NCI-H82 treated with DMSO at 0.1 percent for 48 hours (cell line): Measurements from ENCODE around the gene PPIP5K1.
"Not testable (repeated sequence)": the region's sequence is repeated elsewhere in the genome, so short reads cannot be mapped to it uniquely, and the experiment has no call there.

Experiments used
- DNase-seq: peaks from one replicate; lab custom pipeline; 2025; ENCODE audit not compliant: unreplicated experiment; lab: John Stamatoyannopoulos, UW

The PPIP5K1 gene

DNA sequence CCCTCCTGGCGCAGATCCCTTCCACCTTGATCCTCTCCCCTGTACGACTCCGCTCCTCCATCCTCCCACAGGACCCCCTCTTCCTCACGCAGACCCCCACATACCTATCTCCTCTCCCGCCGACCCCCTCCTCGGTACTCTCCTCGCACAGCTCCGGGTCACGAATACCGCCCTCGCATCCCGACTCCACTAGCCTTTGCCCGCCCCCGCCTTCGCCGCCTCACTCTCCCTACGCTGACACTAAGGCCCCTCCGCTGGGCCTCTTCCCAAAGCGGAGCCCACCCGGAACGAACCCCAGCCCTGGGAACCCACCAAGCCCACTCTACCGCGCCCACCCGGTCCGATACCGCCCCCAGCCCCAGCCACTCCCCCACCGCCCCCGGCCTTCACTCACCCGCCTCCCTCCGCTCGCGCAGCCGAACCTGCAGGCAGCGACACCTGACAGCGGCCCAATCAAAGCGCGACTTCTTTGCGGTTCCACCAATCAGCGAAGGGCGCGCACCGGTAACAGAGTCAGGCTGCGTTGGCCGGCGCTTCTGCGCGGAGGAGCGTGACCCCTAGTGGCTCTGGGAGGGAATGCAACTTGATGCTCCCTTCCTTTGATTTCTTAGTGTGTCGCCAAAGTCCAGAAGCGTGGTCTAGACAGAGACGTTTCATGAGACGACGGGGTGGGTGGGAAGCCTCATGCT, at the start of gene PPIP5K1:
Gene PPIP5K1 (minus strand): TSS at position 431 of the 689 bp plus-strand sequence. CDS start 5,704 bp downstream, outside the sequence.
- not testable (repeated sequence) for DNase-seq

DNA sequence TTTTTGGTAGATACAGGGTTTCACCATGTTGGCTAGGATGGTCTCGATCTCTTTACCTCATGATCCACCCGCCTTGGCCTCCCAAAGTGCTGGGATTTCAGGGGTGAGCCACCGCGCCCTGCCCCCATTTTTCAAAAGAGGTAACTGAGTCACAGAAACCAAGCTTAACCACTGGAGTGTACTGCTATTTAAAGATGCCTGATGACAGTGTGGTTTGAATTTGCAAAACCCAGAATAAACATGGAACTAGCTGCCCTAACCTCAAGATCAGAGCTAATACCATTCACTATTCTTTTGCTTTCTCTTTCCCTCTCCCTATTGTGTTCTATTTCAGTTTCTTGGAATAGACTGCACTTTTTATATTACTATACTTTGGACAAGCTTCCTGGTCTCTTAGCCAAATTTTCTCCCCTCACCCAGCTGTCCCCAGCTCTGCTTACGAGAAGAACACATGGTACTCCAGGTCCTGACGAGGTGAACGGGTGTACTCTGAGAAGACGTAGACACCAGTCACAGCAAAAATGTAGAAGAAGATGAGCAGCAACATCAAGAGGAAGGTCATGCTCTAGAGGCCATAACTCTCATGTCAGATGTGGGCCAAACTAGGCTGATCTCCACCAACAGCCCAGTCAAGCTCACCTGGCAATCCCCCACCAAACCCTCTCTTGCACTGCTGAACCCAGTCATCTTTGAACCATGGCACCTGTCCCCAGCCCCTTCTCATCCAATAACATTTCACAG, 48.6 kb upstream of the PPIP5K1 start:
- not testable (repeated sequence) for DNase-seq

DNA sequence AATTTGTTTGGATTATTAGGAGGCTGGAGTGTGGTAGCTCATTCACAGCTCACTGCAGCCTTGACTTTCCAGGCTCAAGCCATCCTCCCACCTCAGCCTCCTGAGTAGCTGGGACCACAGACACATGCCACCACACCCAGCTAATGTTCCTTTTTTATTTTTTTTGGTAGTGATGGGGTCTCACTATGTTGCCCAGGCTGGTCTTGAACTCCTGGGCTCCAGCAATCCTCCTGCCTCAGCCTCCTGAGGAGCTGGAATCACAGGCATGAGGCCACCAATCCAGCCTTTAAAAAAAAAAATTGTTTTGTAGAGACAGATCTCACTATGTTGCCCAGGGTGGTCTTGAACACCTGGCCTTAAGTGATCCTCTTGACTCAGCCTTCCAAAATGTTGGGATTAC, 36.9 kb upstream of the PPIP5K1 start:
- not testable (repeated sequence) for DNase-seq

DNA sequence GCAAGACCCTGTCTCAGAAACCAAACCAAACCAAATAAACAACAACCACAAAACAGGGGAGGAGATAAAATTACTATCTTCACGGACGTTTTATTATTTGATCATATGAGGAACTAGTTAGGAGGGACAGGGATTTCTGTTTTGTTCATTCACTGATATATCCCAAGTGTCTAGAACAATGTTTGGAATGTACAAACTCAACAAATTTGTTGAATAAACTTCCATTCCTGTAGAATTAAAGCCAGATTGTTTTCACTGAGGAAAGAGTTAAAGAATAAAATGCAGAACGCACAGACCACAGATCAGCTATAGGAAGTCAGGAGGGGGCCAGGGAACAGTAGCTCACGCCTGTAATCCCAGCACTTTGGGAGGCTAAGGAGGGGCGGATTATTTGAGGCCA, 35.1 kb upstream of the PPIP5K1 start:
- no peak for DNase-seq

DNA sequence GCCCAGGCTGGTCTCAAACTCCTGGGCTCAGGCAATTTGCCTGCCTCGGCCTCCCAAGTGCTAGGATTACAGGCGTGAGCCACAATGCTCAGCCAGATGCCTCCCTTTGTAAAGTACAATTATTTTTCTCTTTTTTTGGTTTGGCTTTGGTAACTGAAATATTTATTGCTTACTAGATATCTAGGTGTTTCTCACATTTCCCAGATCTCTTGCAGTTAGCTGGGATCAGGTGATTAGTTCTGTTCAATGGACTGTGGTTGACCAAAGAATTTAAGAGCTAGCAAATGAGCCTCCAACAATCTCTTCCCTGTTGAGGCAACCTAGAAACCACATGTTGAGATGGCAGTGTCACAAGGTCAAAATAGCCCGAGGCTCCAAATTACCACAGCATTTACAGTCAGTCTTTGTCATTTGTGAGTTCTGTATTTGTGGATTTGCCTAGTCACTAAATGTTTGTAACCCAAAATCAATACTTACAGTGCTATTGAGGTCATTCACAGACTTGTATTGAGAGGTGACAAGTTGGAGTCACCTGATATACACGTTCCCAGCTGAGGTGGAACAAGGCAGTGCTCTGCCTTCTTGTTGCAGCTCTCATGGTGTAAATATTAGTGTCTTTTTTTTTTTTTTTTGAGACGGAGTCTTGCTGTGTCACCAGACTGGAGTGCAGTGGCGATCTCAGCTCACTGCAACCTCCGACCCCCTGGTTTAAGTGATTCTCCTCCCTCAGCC, 32.2 kb upstream of the PPIP5K1 start:
- DNase-seq = not testable (repeated sequence)

DNA sequence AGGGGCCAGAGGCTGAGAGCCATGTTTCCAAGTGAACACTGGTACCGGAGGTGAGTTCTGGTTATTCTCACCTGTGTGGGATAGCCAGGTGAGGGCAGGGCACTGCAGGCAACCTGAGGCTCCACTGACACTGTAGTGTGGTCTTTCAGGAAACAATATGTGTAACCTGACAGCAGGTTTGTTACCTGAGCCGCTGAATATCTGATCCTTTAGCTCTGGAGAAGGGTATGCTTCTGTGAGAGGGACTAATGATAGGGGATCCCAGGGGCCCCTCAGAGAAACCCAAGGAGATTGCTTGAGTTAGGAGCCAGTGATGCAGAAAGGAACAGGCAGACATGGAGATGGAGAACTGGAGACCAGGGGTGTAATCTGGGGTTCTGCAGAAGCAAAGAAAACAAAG, 28.7 kb upstream of the PPIP5K1 start, which contains the start of gene STRC:
Gene STRC (minus strand): TSS at position 101 of the 400 bp plus-strand sequence. CDS start 78 bp downstream, at position 23.
- not testable (repeated sequence) for DNase-seq

DNA sequence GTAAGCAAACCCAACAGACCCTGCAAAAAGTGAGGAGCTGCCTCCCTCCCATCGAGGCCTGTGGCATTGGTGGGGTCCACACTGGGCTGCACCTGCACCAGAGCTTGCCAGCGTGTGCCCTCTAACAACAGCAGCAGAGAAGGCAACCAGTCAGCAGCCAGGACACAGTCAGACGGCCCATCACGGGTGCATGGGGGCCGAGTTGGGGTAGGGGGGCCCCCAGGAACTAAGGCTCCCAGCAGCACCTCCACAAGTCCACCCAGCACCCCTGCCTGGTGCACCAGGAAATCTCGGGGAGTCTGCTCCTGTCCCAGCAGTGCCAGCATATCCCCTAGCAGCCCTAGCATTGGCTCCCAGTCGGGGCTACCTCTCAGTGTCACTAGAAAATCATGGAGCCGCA, 27.7 kb upstream of the PPIP5K1 start:
- not testable (repeated sequence) for DNase-seq

DNA sequence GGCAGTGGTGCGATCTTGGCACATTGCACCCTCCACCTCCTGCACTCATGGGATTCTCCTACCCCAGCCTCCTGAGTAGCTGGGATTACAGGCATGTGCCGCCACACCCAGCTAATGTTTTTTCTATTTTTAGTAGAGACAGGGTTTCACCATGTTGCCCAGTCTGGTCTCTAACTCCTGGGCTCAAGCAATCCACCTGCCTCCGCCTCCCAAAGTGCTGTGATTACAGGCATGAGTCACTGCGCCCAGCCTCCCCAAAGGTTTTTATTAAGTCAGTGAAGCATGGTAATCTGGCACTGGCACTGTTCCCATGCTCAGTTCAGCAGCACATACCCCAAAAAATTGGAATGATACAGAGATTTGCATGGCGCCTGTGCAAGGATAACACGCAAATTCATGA, 12.2 kb upstream of the PPIP5K1 start:
- not testable (repeated sequence) for DNase-seq

DNA sequence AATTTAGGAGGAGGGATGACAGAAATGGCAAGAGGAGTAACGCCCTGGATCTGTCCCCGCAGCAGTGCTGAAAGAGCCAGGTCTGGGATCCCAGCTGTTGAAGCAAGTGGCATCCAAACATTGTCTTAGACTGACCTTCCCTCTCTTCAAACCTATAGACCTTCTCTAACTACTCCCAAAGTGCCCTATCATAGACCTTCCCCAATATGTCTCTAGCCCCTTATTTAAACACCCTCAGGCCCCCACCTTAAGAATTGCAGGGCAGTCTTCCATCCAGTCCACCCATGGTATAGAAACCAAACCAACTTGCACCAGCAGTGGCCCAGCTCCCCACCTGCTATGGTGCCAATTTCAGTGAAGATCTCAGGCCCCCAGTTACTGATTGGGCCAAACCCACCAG, 10.2 kb upstream of the PPIP5K1 start:
- DNase-seq = not testable (repeated sequence)

DNA sequence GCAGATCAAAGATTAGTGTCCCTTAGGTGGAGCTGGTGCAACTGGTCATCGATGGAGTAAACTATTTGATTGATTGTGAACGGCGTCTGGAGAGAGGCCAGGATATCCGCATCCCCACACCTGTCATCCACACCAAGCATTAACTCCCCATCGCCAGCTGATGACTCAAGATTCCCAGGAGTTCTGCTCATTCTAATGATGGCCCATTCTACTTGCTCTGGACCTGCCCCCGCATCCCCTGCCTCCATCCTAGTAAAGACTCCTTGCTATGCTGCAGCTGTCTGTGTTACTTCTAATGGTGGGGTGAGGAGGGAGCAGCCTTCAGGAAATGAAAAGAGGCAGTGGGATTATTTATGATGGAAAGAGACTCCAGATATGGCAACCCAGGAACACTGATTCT, 9.1 kb upstream of the PPIP5K1 start:
- DNase-seq = not testable (repeated sequence)

DNA sequence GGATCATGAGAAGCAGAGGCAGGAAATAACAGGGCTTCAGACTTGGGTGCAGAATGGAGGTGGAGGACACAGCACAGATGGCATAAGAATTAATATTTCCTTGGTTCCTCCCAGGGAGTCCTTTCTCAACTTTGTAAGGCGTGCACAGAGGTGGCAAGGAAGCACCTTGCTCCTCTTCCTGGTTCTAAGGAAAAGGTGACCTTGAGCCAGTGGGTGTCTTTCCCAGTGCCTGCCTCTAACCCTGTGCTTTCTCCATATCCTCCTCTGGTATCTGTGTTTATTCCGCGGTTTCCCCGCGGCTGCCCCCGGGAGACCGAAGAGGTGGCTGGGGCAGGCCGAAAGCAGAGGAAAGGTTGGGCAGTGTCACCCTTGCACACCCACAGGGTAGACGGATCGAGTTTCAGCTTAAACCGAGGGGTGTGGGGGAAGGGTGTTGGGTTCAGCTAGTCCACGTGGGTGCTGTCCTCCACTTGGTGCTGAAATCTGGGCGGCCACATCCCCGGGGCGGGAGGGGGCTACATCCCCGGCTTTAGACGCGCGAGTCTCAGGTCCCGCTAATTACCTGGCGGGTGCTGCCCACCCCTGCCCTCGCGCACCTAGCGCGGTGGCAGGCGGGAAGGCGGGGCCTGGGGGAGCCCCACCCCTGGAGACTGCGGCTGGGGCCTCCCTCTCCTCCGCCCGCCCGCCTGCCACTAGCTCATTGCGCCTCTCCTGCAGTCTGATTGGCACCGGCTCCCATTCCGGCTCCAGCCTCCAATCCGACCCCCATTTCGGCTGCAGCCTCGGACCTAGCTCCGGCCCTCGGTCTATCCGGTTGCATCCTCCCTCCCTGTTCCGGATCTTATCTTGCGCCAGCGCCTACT, 3.6 kb upstream of the PPIP5K1 start, which contains the start of gene CKMT1B:
Gene CKMT1B (plus strand): TSS at position 700 of the 863 bp plus-strand sequence. CDS start 192 bp downstream, outside the sequence.
- not testable (repeated sequence) for DNase-seq

DNA sequence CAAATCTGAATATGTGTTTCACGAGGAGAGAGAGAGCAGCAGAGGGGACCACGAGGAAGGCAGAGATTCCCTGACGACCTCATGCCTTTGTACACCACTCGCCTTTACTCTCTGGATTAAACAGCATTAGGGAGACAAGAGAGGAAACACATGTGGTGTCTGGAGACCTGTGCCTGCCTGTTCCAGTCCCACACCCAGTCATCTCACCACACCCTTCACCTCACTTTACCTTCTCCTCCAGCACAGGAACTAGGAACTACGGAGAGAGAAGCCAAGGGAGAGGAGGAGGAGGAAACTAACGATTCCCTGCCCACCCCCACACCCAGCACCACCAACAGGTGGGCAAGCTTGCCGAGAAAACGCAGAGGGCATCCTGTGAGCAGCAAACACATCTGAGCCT, 2.8 kb upstream of the PPIP5K1 start:
- not testable (repeated sequence) for DNase-seq

DNA sequence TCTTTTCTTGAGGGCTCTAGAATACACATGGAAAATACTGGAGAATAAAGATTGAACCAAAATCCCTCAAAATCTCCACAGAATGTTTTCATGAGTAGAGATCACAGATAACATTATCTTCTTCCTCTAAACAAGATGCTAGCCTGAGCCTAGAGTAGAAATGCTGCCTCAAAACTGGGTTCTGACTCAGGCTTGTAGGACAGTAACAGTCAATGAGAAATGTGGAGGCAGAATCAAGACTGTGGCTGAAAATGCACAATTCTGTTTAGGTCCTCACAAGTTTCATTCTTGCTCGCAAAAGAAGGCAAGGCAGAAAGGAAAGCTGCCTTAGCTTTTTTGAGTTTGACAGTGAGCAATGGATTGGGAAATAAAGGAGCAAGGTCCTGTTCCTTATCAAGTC, 15.4 kb downstream of the PPIP5K1 start:
- DNase-seq = not testable (repeated sequence)

DNA sequence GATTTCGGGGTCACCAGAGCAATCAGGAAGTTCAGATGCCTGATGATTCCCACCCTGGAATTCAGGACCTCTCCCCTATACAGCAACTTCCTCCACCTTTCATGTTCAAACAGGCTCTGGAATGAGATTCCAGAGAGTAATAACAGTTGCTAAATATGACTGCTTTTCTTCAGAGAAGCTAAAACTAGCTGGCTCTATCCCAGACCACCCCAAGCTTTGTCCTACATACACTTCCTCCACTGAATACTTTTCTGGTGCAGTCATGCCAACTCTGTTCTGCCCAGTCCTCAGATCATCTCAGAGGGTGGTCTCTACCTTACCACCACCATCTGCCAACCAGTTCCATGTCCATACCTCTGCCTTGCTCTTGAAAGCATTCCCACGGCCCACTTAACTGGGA, 23.4 kb downstream of the PPIP5K1 start:
- not testable (repeated sequence) for DNase-seq

DNA sequence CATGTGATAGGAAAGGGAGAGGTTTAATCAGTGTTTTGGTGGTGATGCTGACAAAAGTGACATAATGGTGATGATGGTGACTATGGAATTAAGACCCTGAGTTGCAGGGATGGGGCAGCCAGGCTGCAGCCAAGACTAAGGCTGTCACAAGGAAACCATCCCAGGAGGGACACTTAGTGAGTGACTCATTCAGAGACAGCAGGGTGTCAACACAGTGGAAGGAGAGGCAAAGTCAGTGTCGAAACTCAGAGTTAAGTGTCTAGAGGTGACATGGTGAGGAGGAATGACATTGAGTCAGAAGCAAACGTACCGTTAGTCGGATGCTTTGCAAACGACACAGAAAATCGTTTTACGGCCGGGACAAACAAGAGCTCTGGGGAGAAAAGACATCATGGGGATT, 26.2 kb downstream of the PPIP5K1 start:
- not testable (repeated sequence) for DNase-seq

DNA sequence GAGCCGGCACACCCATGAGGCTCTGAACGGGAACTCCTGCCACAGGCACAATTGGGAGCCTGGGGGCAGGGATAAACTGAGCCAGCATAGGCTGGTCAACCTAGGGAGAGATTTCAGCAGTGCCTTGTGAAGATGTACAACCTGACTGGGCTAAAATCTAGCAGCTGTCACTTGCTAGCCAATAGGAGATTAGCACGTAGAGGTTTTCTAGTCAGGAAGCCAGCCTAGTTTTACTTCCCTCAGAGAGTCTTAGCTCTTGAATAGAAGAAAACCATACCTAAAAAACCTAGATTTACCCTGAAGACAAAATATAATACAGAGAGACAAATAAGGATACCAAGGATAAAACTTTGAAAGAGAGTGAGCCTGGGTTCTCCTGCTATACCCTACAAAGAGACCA, 27.3 kb downstream of the PPIP5K1 start:
- not testable (repeated sequence) for DNase-seq

DNA sequence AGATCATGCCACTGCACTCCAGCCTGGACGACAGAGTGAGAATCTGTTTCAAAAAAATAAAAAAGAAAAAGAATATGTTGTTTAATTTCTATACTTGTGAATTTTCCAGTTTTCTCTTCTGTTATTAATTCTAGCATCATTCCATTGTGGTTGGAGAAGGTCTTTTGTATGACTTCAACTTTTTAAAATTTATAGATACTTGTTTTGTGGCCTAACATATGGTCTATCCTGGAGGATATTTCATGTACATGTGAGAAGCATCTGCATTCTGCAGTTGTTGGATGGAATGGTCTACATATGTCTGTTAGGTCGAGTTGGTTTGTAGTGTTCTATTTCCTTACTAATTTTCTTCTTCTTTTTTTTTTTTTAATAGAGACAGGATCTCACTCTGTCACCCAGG, 37.0 kb downstream of the PPIP5K1 start:
- DNase-seq = no peak

DNA sequence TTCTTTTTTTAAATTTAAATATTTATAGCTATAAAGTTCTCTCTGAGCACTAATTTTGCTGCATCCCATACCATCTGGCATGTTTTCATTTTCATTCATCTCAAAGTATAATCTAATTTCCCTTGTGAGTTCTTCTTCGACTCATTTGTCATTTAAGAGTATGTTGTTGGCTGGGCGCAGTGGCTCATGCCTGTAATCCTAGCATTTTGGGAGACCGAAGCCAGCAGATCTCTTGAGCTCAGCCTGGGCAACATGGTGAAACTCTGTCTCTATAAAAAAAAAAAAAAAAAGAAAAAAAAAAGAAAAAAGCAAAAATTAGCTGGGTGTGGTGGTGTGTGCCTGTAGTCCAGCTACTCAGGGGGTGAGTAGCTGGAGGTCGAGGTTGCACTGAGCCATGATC, 37.8 kb downstream of the PPIP5K1 start:
- DNase-seq = no peak

DNA sequence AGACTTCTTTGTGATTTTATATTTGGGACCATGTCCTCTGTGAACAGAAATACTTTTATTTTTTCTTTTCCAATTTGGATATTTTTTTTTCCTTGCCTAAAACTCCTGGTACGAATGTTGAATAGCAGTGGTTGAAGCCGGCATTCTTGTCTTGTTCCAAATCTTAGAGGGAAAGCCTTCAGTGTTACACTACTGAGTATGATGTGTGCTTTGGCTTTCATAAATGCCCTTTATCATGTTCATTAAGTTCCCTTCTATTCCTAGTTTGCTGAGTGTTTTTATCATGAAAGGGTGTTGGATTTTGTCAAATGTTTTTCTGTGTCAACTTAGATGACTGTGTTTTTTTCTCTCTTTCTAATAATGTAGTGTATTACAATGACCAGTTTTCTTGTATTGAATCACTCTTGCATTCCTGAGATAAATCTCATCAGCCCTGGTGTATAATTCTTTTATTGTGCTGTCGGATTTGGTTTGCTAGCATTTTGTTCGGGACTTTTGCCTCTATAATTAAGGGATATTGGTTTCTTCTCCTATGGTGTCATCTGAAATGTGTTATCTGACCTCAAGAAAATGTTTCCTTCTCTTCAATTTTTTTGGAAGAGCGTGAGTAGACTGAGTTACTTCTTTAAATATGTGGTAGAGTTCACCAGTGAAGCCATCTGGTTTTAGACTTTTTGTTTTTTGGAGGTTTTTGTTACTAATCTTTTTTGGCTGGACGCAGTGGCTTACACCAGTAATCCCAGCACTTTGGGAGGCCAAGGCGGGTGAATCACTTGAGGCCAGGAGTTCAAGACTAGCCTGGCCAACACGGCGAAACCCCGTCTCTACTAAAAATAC, 39.3 kb downstream of the PPIP5K1 start:
- no peak for DNase-seq

DNA sequence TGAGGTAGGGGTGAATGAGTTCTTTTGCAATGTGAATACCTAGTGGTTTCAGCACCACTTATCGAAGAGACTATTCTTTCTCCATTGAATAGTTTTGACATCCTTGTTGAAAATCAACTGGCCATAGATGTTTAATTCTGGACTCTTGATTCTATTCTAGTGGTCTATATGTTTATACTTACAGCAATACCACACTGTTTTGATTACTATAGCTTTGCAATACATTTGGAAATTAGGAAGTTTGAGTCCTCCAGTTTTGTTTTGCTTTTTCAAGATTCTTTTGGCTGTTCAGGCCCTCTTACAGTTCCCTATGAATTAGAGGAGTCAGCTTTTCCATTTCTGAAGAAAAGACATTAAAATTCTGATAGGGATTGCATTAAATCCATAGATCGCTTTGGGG, 42.5 kb downstream of the PPIP5K1 start:
- no peak for DNase-seq
